OCI-LY7 (cell line): ENCODE data around the gene FKBP2. TPM values are rescaled to one million over a fixed set of nuclear protein-coding genes. Genes with fewer than 3 reads are reported as not detected.

Source experiments
- BruUV-seq: library from RNA; stranded (reverse); fragments of 400-500 nt; replicated peaks from 2 replicates; lab custom pipeline; 2021; lab: Mats Ljungman, UMichigan
- CTCF ChIA-PET: fragments of 300-600 bp; sonication (Branson Sonifier 250); formaldehyde crosslinking; loops from one replicate; lab custom pipeline; 2022; ENCODE audit warnings: antibody characterized with exemption; ENCODE audit not compliant: unreplicated experiment; lab: Charles Lee
- POLR2A ChIA-PET: fragments of 300-600 bp; sonication (Branson Sonifier 250); formaldehyde crosslinking; loops from one replicate; lab custom pipeline; 2022; ENCODE audit warnings: antibody characterized with exemption; lab: Charles Lee
- DNase-seq: peaks from one replicate; pipeline ENCODE4 v3.0.0-alpha.2; 2015; ENCODE audit warnings: low spot score
- H2AFZ ChIP-seq: fragments of 200-600 bp; sonication (generic), shearing (Covaris generic); 2 replicates; pipeline ENCODE4 v1.6.1; 2014; ENCODE audit warnings: mild to moderate bottlenecking, antibody characterized with exemption, low read length, moderate library complexity
- H3K27ac ChIP-seq: fragments of 200-600 bp; sonication (generic); 2 replicates; pipeline ENCODE4 v1.5.1; 2014; ENCODE audit warnings: mixed run types, low read depth, mild to moderate bottlenecking, moderate library complexity, low read length, inconsistent platforms; ENCODE audit not compliant: poor library complexity, severe bottlenecking
- H3K36me3 ChIP-seq: fragments of 200-600 bp; sonication (generic); 2 replicates; pipeline ENCODE4 v1.6.1; 2014; ENCODE audit warnings: mild to moderate bottlenecking, antibody characterized with exemption, low read length, moderate library complexity, mixed read lengths; ENCODE audit not compliant: insufficient read depth
- H3K4me1 ChIP-seq: fragments of 200-600 bp; sonication (generic); 2 replicates; pipeline ENCODE4 v1.5.1; 2014; ENCODE audit warnings: mild to moderate bottlenecking, low read length; ENCODE audit not compliant: insufficient read depth, poor library complexity, severe bottlenecking
- H3K4me2 ChIP-seq: fragments of 200-600 bp; sonication (generic); 2 replicates; pipeline ENCODE4 v1.6.1; 2014; ENCODE audit warnings: mild to moderate bottlenecking, low read length
- H3K4me3 ChIP-seq: fragments of 200-600 bp; sonication (generic); 2 replicates; pipeline ENCODE4 v1.5.1; 2014; ENCODE audit warnings: mild to moderate bottlenecking, low read depth, low read length; ENCODE audit not compliant: poor library complexity, severe bottlenecking
- H3K79me2 ChIP-seq: fragments of 200-600 bp; sonication (generic); 2 replicates; pipeline ENCODE4 v1.6.1; 2016; ENCODE audit warnings: low read depth, mild to moderate bottlenecking, low read length, moderate library complexity, mixed read lengths; ENCODE audit not compliant: insufficient read depth
- H3K9me2 ChIP-seq: fragments of 200-600 bp; sonication (generic); 2 replicates; pipeline ENCODE4 v1.6.1; 2016; ENCODE audit warnings: mild to moderate bottlenecking, low read length, mixed read lengths; ENCODE audit not compliant: insufficient read depth
- H3K9me3 ChIP-seq: fragments of 200-600 bp; sonication (generic); 2 replicates; pipeline ENCODE4 v1.6.1; 2014; ENCODE audit warnings: mild to moderate bottlenecking, mixed run types, low read length, mixed read lengths
- H4K20me1 ChIP-seq: fragments of 200-600 bp; sonication (generic); 2 replicates; pipeline ENCODE4 v1.6.1; 2014; ENCODE audit warnings: mild to moderate bottlenecking, antibody characterized with exemption, low read length, moderate library complexity, mixed read lengths; ENCODE audit not compliant: insufficient read depth
- CTCF ChIP-seq: fragments of 200-600 bp; sonication (generic); conservative IDR thresholded peaks from 2 replicates; pipeline ENCODE4 v1.5.1; 2014; ENCODE audit warnings: mild to moderate bottlenecking, antibody characterized with exemption, low read length, moderate library complexity, mixed read lengths
- EZH2phosphoT487 ChIP-seq: fragments of 200-600 bp; sonication (generic); IDR thresholded peaks from 2 replicates; pipeline ENCODE4 v1.6.1; 2018; ENCODE audit warnings: low read depth, borderline replicate concordance, mild to moderate bottlenecking, mixed run types, antibody characterized with exemption, low read length, moderate library complexity, mixed read lengths
- intact Hi-C: fragments of 100-400 bp; cut with micrococcal nuclease; formaldehyde crosslinking; loops from one replicate; pipeline ENCODE4 v1.10.0; 2022; ENCODE audit not compliant: unreplicated experiment
- total RNA-seq, 2 experiments: library from RNA; depleted of rRNA in 1 of 2; stranded (reverse); fragments of >200 nt in 1 of 2; shearing (Covaris generic) in 1 of 2; gene quantifications; 2 replicates each; pipeline ENCODE4 v1.2.3, GENCODE V29; 2014 to 2022

Gene FKBP2
- total RNA-seq, 2 experiments from 2014 or later: 45.5 to 57.3 TPM

DNA sequence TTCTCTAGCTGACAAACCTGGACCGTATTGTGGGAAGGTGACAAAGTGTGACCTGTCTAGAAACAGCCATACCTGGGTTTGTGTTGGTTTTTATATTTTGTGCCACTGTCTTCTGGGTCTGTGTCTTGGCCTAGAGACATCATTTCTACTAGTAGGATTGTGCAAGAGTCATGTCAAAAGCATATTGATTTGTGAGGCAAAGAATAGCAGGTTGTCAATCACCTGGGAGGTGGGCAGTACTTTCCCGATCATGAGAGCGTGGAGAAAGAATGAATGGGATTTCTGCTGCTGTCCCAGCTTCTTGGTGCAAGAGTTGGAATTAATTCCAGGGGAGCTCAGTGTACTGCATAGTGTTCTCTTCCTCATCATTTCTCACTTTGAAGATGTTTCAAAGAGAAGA is 39.4 kb upstream of the FKBP2 start:
- no peaks in the 10 kb centered on the region for H4K20me1 ChIP-seq
- H3K79me2 ChIP-seq: peaks cover 4% of the 10 kb centered on the region; the same call in 1 of the 2 replicates
- TF ChIP-seq EZH2phosphoT487: no peak
- no peak for TF ChIP-seq CTCF
- no peak for DNase-seq
- ChIA-PET POLR2A (no interaction called here), CTCF (no interaction called here)
- H3K4me2 ChIP-seq: no peak overlapping the region
- peaks cover 24% of the 10 kb centered on the region for H3K4me1 ChIP-seq
- H3K4me3 ChIP-seq: no peak overlapping the region
- H2AFZ ChIP-seq: no peak overlapping the region
- BruUV-seq: no TSS peak
- H3K27ac ChIP-seq: no peak overlapping the region
- no peaks in the 10 kb centered on the region for H3K9me3 ChIP-seq
- no peaks in the 10 kb centered on the region for H3K9me2 ChIP-seq
- intact Hi-C loops: loop anchor here (5.0 kb wide), 1 partner anchor 86 kb away; the partner anchor contains the start of gene GPR137
- H3K36me3 ChIP-seq: peaks cover 61% of the 10 kb centered on the region

- Histone ChIP-seq H3K27ac (no peak overlapping the region), H3K9me3 (no peaks in the 10 kb centered on the region), H3K4me1 (peaks cover 27% of the 10 kb centered on the region), H3K9me2 (no peaks in the 10 kb centered on the region), H3K79me2 (peaks cover 10% of the 10 kb centered on the region; the same call in 1 of the 2 replicates), H3K4me2 (no peak overlapping the region), H3K4me3 (no peak overlapping the region), H4K20me1 (no peaks in the 10 kb centered on the region), H3K36me3 (peaks cover 71% of the 10 kb centered on the region), H2AFZ (no peak overlapping the region)
- intact Hi-C loops: loop anchor here (5.0 kb wide), 1 partner anchor 84 kb away; the partner anchor contains the start of gene GPR137
- BruUV-seq: no TSS peak
- ChIA-PET POLR2A (no interaction called here), CTCF (no interaction called here)
- no peak for DNase-seq
- no peak for TF ChIP-seq CTCF
- no peak for TF ChIP-seq EZH2phosphoT487
These were observed 37.9 kb upstream of the FKBP2 start for GRCh38 chr11:64202992-64203391.

GRCh38 chr11:64203421-64204079 is 37.3 kb upstream of the FKBP2 start:
- BruUV-seq: no TSS peak
- peaks cover 77% of the 10 kb centered on the region for H3K36me3 ChIP-seq
- no peak for DNase-seq
- no peaks in the 10 kb centered on the region for H3K9me2 ChIP-seq
- ChIA-PET CTCF (interaction anchor here (1.0 kb wide), 1 partner anchor 39 kb away, joined by 3 read pairs; no protein-coding TSS in a partner anchor), POLR2A (interaction anchor here (1.1 to 4.2 kb wide), 2 partner anchors 18 to 20 kb away, joined by 4 to 28 read pairs; partner anchors contain the start of gene STIP1)
- no peak overlapping the region for H3K27ac ChIP-seq
- no peak overlapping the region for H2AFZ ChIP-seq
- intact Hi-C loops: loop anchor here (1.0 to 5.0 kb wide), 3 partner anchors 66 to 101 kb away; partner anchors contain the start of gene GPR137
- H3K79me2 ChIP-seq: peaks cover 16% of the 10 kb centered on the region; the same call in 1 of the 2 replicates
- no peaks in the 10 kb centered on the region for H4K20me1 ChIP-seq
- TF ChIP-seq EZH2phosphoT487: no peak
- TF ChIP-seq CTCF: no peak
- H3K4me1 ChIP-seq: peaks cover 32% of the 10 kb centered on the region
- H3K4me3 ChIP-seq: no peak overlapping the region
- no peaks in the 10 kb centered on the region for H3K9me3 ChIP-seq
- no peak overlapping the region for H3K4me2 ChIP-seq
